ENCODE data around the gene KCNJ12.
"Not testable (repeated sequence)": the region's sequence is repeated elsewhere in the genome, so short reads cannot be mapped to it uniquely, and the experiment has no call there.

The KCNJ12 gene

DNA sequence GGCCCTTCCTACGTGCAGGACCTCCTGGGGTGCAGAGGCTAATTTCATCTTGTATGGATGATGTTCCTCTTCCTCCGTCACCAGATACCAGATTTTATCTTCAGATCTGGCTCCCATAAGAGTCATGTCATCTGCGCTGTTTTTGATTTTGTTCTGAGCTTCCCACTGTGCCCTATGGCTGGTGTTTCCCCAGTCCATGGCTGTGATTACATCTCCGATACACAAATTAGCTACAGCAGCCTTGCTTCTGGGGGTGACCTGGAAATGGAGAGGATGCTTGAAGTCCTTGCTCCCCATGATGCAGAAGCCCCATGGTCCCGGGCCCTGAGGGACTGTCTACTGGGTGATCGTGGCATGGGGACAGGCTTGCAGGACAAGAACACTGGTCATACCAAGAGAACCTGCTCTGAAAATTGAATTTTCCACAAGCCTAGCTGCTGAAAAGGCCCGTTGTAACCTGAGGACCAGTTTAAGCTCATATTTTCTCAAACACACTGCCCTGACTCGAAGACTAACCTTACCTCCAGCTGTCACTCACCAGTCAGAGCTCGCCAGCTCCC, 69.0 kb downstream of the KCNJ12 start:
- Histone ChIP-seq H3K27ac (ENCODE audit: extremely low read depth, low read depth, low read length) (no peak overlapping the region), H3K36me3 (ENCODE audit: control insufficient read depth in 2 of 2, insufficient read depth in 1 of 2, low read length in 2 of 2) (no peaks in the 10 kb centered on the region), H3K4me3 (ENCODE audit: low read depth, low read length) (no peak overlapping the region), H3K4me1 (ENCODE audit: control insufficient read depth, insufficient read depth, low read length) (no peaks in the 10 kb centered on the region), H3K9me3 (ENCODE audit: control insufficient read depth, insufficient read depth, low read depth, low read length) (no peaks in the 10 kb centered on the region)
- TF ChIP-seq, protein P1, sequence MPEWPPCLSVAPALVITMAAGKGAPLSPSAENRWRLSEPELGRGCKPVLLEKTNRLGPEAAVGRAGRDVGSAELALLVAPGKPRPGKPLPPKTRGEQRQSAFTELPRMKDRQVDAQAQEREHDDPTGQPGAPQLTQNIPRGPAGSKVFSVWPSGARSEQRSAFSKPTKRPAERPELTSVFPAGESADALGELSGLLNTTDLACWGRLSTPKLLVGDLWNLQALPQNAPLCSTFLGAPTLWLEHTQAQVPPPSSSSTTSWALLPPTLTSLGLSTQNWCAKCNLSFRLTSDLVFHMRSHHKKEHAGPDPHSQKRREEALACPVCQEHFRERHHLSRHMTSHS (tag by site-specific recombination; IDR thresholded peaks at IDR 0.05) = no peak
- TF ChIP-seq ZNF596 (tag by site-specific recombination; IDR thresholded peaks at IDR 0.05) = no peak
- no peak for TF ChIP-seq TCF7L2 (IDR thresholded peaks at IDR 0.05; ENCODE audit: borderline replicate concordance, low read depth, low read length)
- TF ChIP-seq ZBTB48 (tag by site-specific recombination; IDR thresholded peaks at IDR 0.05) = no peak
- TF ChIP-seq PRDM10 (tag by site-specific recombination; IDR thresholded peaks at IDR 0.05) = no peak
- no peak for TF ChIP-seq ZNF10 (tag by site-specific recombination; IDR thresholded peaks at IDR 0.05)
- TF ChIP-seq ZNF202 (tag by site-specific recombination; IDR thresholded peaks at IDR 0.05; ENCODE audit: borderline replicate concordance) = no peak
- no peak for TF ChIP-seq ZNF302 (tag by site-specific recombination; IDR thresholded peaks at IDR 0.05; ENCODE audit: low read depth)
- no peak for TF ChIP-seq KLF7 (tag by site-specific recombination; IDR thresholded peaks at IDR 0.05; ENCODE audit: borderline replicate concordance)
- TF ChIP-seq, protein P2, sequence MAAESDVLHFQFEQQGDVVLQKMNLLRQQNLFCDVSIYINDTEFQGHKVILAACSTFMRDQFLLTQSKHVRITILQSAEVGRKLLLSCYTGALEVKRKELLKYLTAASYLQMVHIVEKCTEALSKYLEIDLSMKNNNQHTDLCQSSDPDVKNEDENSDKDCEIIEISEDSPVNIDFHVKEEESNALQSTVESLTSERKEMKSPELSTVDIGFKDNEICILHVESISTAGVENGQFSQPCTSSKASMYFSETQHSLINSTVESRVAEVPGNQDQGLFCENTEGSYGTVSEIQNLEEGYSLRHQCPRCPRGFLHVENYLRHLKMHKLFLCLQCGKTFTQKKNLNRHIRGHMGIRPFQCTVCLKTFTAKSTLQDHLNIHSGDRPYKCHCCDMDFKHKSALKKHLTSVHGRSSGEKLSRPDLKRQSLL (tag by site-specific recombination; IDR thresholded peaks at IDR 0.05) = no peak
- TF ChIP-seq HIC1 (tag by site-specific recombination; IDR thresholded peaks at IDR 0.05) = no peak
- CTCF ChIA-PET = interaction anchor here (0.6 to 1.0 kb wide), 2 partner anchors 66 to 724 kb away, joined by 3 to 5 read pairs; no protein-coding TSS in a partner anchor
- POLR2A ChIA-PET = interaction anchor here (0.9 kb wide), 1 partner anchor 12 kb away, joined by 4 read pairs; no protein-coding TSS in a partner anchor

- H3K4me1 ChIP-seq (ENCODE audit: control insufficient read depth, insufficient read depth, low read length); H3K27ac ChIP-seq (ENCODE audit: extremely low read depth, low read depth, low read length); POLR2A ChIA-PET; H3K9me3 ChIP-seq (ENCODE audit: control insufficient read depth, insufficient read depth, low read depth, low read length); H3K36me3 ChIP-seq (ENCODE audit: control insufficient read depth in 2 of 2, insufficient read depth in 1 of 2, low read length in 2 of 2); H3K4me3 ChIP-seq (ENCODE audit: low read depth, low read length): not testable (repeated sequence)
- CTCF ChIA-PET = interaction anchor here (1.3 to 2.4 kb wide), 3 partner anchors 10 to 165 kb away, joined by 4 to 11 read pairs (median 6); no protein-coding TSS in a partner anchor
Measured at GRCh38 chr17:21447552-21447951, 71.4 kb downstream of the KCNJ12 start.

DNA sequence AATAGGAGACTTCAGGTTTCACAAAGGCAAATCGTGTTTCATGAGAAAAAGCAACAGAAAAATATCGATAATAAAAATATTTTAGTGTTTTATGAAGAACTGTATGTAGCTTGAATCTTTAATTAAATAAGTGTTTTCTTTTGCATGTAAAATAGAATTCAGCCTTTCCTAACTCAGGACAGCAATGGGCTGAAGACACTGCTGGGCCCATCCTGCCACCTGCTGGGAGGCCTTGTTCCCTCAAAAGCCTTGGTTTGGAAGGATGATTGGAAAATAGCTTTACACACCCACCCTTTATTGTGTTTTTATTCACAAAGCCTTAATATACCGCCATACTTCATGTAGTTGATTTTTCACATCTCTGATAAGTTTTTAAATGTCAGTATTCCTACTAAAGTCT, 73.7 kb downstream of the KCNJ12 start:
- H3K27ac ChIP-seq (ENCODE audit: extremely low read depth, low read depth, low read length); H3K36me3 ChIP-seq (ENCODE audit: control insufficient read depth in 2 of 2, insufficient read depth in 1 of 2, low read length in 2 of 2); H3K9me3 ChIP-seq (ENCODE audit: control insufficient read depth, insufficient read depth, low read depth, low read length); POLR2A ChIA-PET; H3K4me1 ChIP-seq (ENCODE audit: control insufficient read depth, insufficient read depth, low read length); H3K4me3 ChIP-seq (ENCODE audit: low read depth, low read length): not testable (repeated sequence)
- peak; percentile 38 for TF ChIP-seq ZNF654 (tag by site-specific recombination; IDR thresholded peaks at IDR 0.05; ENCODE audit: low read depth)
- CTCF ChIA-PET = interaction anchor here (0.6 kb wide), 1 partner anchor 38 kb away, joined by 3 read pairs; no protein-coding TSS in a partner anchor
